LNCAP (cell line): ENCODE data around the gene CCDC12.

Experiments
- CTCF ChIP-seq: fragments of 450-650 bp; IDR thresholded peaks from 2 replicates; pipeline ENCODE4 v1.5.1; 2017; ENCODE audit warnings: mild to moderate bottlenecking

CCDC12 gene

GRCh38 chr3:46997453-46998091 lies 21.0 kb upstream of the CCDC12 start:
- TF ChIP-seq CTCF = no peak

- no peak for TF ChIP-seq CTCF
These were observed 20.3 kb upstream of the CCDC12 start for GRCh38 chr3:46996689-46997452.

- no peak for TF ChIP-seq CTCF
These were observed 19.5 kb upstream of the CCDC12 start for GRCh38 chr3:46995901-46996562.

GRCh38 chr3:46994801-46995731 lies 18.5 kb upstream of the CCDC12 start:
- no peak for TF ChIP-seq CTCF

- TF ChIP-seq CTCF = no peak
These were observed 17.4 kb upstream of the CCDC12 start for GRCh38 chr3:46993986-46994385.

GRCh38 chr3:46993292-46993691 lies 16.7 kb upstream of the CCDC12 start:
- no peak for TF ChIP-seq CTCF

GRCh38 chr3:46992231-46992630 lies 15.7 kb upstream of the CCDC12 start:
- TF ChIP-seq CTCF = no peak
